Testis (tissue), 3 donors: ENCODE data around the gene PFN3. TPM values are rescaled to one million over a fixed set of nuclear protein-coding genes. Genes with fewer than 3 reads are reported as not detected.

Source experiments
- DNase-seq: peaks from one replicate; pipeline ENCODE4 v3.0.0-alpha.2; 2019
- H3K27ac ChIP-seq, 2 donors: fragments of 200-600 bp; sonication (generic); one replicate each; pipeline ENCODE4 v1.5.1; 2019
- H3K27me3 ChIP-seq: fragments of 200-600 bp; sonication (generic); one replicate; pipeline ENCODE4 v1.5.1; 2019
- H3K36me3 ChIP-seq: fragments of 200-600 bp; sonication (generic); one replicate; pipeline ENCODE4 v1.5.1; 2017; ENCODE audit warnings: low read depth; ENCODE audit errors: missing control alignments
- H3K4me1 ChIP-seq: fragments of 200-600 bp; sonication (generic); one replicate; pipeline ENCODE4 v1.5.1; 2019
- H3K4me3 ChIP-seq, 2 donors: fragments of 200-600 bp; sonication (generic); one replicate each; pipeline ENCODE4 v1.5.1; 2017 to 2019
- H3K9me3 ChIP-seq: fragments of 200-600 bp; sonication (generic); one replicate; pipeline ENCODE4 v1.5.1; 2017
- POLR2A ChIP-seq: fragments of 450-650 bp; IDR thresholded peaks from one replicate; pipeline ENCODE4 v1.6.1; 2017; ENCODE audit warnings: antibody characterized with exemption, mild to moderate bottlenecking, moderate library complexity
- WGBS, 2 donors: methylation state at CpG; one replicate each; pipeline ENCODE4 v1.1.5; 2018; 5-methylcytosine and 5-hydroxymethylcytosine counted together
- intact Hi-C: fragments of 100-400 bp; cut with DNase I; formaldehyde crosslinking; loops from one replicate; pipeline ENCODE4 v1.15.1; 2023; ENCODE audit warnings: low total_unique reads
- polyA plus RNA-seq: library from polyadenylated mRNA; stranded (reverse); fragments of 350-450 nt; fragmentation: Illumina TruSeq; extraction: RNeasy Lipid Tissue Mini Kit (QIAGEN cat#74804); gene quantifications from one replicate; pipeline ENCODE4 v1.2.3, GENCODE V29; 2014; ENCODE audit warnings: low read depth, low replicate concordance; ENCODE audit not compliant: insufficient read depth
- total RNA-seq, 2 donors: library from RNA; depleted of rRNA; stranded (reverse); fragments of >200 nt; gene quantifications; one replicate each; pipeline ENCODE4 v1.2.3, GENCODE V29; 2016
- TF ChIP-seq, protein P1 (sequence below), 3 experiments: fragments of 450-650 bp in 2 of 3; fragments of 200-600 bp in 1 of 3; sonication (generic) in 1 of 3; IDR thresholded peaks; one replicate each; pipeline ENCODE4 v1.5.1; 2016 to 2019; ENCODE audit warnings: antibody characterized with exemption in 3 of 3, mild to moderate bottlenecking in 2 of 3, moderate library complexity in 1 of 3

Gene PFN3
- total and polyA plus RNA-seq, 3 donors from 2014 or later = 7.4 to 45.7 (median 27.5) TPM

DNA sequence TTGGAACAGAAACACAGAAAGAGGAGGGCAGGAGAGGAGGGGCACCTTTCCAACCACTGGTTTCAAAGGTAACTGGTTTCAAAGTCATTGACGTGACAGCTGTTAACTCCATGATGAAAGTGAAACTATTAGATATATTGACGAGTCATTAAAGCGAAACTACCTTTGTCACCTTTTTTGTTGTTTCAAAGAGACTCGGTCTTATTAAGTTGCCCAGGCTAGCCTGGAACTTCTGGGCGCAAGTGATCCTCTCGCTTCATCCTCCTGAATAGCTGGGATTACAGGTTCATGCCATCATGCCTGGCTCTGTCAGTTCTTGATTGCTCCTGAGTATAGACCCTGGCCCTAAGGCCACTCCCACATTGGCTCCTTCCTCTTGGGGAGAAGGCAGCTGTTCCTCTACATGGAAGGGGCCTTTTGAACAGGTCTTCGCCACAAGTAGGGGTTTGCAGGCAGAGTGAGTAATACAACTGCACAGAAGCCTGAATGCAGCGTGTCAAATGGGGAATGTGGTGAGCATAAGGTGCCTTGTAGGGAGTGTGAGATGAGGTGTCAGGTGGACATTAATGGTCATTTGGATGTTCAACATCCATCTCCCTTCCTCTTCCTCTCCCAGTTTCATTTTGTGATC is 12.3 kb upstream of the PFN3 start:
- H3K4me3 ChIP-seq = no peak overlapping the region
- no peaks in the 10 kb centered on the region for H3K27me3 ChIP-seq
- peaks cover 3% of the 10 kb centered on the region for H3K4me1 ChIP-seq
- no peaks in the 10 kb centered on the region for H3K36me3 ChIP-seq
- no peaks in the 10 kb centered on the region for H3K9me3 ChIP-seq
- DNase-seq = no peak
- WGBS, 2 donors = 80 to 88% methylated on average over 8 of the region's 8 CpGs
- TF ChIP-seq, protein P1, sequence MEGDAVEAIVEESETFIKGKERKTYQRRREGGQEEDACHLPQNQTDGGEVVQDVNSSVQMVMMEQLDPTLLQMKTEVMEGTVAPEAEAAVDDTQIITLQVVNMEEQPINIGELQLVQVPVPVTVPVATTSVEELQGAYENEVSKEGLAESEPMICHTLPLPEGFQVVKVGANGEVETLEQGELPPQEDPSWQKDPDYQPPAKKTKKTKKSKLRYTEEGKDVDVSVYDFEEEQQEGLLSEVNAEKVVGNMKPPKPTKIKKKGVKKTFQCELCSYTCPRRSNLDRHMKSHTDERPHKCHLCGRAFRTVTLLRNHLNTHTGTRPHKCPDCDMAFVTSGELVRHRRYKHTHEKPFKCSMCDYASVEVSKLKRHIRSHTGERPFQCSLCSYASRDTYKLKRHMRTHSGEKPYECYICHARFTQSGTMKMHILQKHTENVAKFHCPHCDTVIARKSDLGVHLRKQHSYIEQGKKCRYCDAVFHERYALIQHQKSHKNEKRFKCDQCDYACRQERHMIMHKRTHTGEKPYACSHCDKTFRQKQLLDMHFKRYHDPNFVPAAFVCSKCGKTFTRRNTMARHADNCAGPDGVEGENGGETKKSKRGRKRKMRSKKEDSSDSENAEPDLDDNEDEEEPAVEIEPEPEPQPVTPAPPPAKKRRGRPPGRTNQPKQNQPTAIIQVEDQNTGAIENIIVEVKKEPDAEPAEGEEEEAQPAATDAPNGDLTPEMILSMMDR (IDR thresholded peaks at IDR 0.05) = no peak
- TF ChIP-seq POLR2A = no peak
- intact Hi-C loops = no loop called here
- H3K27ac ChIP-seq = no peak overlapping the region

DNA sequence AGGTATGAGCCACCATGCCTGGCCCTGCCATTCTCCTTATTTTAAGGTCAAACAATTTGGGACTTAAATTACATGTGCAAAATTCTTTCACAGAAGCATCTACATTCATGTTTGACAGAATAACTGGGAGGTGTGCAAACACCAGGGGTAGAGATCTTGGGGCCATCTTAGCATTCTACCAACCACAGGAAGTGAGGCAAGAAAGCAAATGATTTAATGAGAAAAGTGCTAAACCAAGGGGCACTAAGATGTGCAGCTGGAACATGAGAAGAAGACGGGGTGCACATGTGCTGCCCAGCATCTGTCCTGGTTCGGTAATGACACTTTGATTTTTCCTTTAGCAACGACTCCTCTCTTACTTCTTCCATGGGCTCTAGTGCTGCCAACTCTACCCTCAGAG is 10.1 kb upstream of the PFN3 start:
- Histone ChIP-seq H3K4me1 (no peaks in the 10 kb centered on the region), H3K27me3 (no peaks in the 10 kb centered on the region), H3K36me3 (no peaks in the 10 kb centered on the region), H3K4me3 (no peak overlapping the region), H3K9me3 (no peaks in the 10 kb centered on the region), H3K27ac (no peak overlapping the region)
- no peak for TF ChIP-seq POLR2A
- TF ChIP-seq, protein P1 (IDR thresholded peaks at IDR 0.05) = no peak
- intact Hi-C loops = no loop called here
- 86 to 89% methylated on average over 3 of the region's 3 CpGs for WGBS, 2 donors
- no peak for DNase-seq

DNA sequence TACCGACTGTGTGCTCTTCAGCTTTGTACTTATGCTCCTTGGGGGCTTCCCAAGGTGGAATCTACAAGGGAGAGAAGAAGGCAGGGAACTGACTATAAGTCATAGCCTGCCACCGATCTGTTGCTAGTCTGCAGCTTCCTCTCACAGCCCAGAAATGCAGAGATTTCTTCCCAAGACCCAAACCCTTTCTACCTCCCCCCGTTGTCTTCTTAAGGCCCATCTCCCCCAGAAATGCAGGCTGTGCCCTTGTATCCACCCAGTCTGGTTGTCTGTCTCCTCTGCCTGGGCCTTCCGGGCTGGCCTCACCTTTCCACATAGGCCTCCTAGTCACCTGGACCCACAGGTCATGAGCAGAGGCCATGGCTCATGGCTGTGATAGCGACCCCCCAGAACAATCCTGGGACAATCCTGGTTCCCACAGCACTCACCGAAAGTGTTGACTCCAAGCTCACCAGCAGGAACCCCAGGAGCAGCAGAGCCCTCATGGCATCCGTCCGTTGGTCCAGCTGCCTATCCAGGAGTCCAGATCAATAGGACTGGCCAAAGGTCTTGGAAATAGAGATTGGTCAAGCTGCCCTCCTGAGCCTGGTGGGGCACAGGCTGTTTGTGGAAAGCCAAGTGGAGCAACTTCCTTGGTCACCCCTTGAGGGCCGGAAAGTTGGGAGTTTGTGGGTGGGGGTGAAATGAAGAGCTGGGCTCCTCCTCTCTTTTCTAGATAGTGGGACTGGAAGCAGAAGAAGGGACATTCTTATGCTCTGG is 8.8 kb upstream of the PFN3 start, which contains the start of gene F12:
Gene F12 (minus strand): TSS at position 522 of the 759 bp plus-strand sequence. CDS start 37 bp downstream, at position 485.
- WGBS, 2 donors = 88 to 95% methylated on average over 8 to 9 of the region's 9 CpGs
- Histone ChIP-seq H3K4me3 (no peak within 1 kb of the TSS), H3K36me3 (no peaks in the 10 kb centered on the region), H3K27ac (no peak within 1 kb of the TSS), H3K27me3 (no peaks in the 10 kb centered on the region), H3K4me1 (peaks cover 4% of the 10 kb centered on the region), H3K9me3 (no peaks in the 10 kb centered on the region)
- TF ChIP-seq POLR2A = no peak
- TF ChIP-seq, protein P1 (IDR thresholded peaks at IDR 0.05) = no peak
- intact Hi-C loops = no loop called here
- no peak for DNase-seq

DNA sequence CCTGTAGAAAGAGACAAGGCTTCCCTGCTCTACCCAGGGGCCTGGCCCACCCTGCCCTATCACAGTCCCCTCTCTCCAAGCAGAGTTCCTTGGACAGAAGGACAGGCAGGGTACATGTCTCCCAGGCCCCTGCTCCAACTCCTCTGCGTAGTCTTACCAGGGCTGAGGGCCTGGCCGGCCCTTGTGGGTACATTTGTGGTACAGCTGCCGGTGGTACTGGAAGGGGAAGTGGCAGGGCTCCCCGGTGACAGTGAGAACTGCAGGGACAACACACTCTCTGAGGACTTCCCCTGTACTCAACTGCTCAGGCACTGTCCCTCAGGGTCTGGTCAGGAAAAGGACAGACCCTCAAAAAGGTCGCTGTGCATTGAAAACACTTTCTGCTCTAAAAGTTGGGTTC is 5.3 kb upstream of the PFN3 start:
- Histone ChIP-seq H3K9me3 (no peaks in the 10 kb centered on the region), H3K36me3 (no peaks in the 10 kb centered on the region), H3K27me3 (no peaks in the 10 kb centered on the region), H3K27ac (no peak overlapping the region), H3K4me3 (no peak overlapping the region), H3K4me1 (peaks cover 21% of the 10 kb centered on the region)
- WGBS, 2 donors = 60 to 85% methylated on average over 4 to 5 of the region's 5 CpGs
- intact Hi-C loops = no loop called here
- no peak for TF ChIP-seq POLR2A
- TF ChIP-seq, protein P1 (IDR thresholded peaks at IDR 0.05) = no peak
- DNase-seq = no peak
